Measurements from ENCODE around the gene DHX9.

DNA sequence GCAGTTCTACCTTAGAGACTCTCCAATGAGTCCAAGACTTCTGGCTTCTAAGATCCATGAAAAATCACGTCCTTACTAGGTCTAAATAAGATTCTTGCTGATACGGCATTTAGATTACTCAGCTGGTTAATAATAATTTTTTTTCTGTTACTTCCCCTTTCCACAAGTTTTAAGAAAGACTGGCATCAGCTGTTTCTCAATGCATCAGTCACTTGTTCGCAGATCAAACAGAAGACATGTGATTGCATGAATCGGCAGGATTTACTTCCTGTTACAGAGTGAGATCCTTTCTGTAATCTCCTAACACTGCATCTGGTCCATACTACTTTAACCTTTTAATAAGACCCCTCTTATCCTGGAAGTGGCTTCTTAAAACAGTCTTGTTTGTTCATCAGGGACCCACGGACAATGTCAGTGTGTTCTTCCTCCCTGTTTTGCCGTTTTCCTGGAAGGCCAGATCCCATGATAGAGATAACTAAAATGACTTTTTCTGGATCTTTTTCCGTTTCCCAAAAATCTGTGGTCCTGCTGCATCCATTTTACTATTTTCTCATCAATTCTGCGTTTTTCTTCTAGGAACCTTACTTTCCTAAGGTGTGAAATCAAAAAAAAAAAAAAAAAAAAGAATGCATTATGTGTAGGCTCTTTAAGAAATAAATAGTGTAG lies 43.5 kb upstream of the DHX9 start:
- TF ChIP-seq, protein P1, sequence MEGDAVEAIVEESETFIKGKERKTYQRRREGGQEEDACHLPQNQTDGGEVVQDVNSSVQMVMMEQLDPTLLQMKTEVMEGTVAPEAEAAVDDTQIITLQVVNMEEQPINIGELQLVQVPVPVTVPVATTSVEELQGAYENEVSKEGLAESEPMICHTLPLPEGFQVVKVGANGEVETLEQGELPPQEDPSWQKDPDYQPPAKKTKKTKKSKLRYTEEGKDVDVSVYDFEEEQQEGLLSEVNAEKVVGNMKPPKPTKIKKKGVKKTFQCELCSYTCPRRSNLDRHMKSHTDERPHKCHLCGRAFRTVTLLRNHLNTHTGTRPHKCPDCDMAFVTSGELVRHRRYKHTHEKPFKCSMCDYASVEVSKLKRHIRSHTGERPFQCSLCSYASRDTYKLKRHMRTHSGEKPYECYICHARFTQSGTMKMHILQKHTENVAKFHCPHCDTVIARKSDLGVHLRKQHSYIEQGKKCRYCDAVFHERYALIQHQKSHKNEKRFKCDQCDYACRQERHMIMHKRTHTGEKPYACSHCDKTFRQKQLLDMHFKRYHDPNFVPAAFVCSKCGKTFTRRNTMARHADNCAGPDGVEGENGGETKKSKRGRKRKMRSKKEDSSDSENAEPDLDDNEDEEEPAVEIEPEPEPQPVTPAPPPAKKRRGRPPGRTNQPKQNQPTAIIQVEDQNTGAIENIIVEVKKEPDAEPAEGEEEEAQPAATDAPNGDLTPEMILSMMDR (IDR thresholded peaks at IDR 0.05), result no peak
- TF ChIP-seq EP300 (IDR thresholded peaks at IDR 0.05), result peak; percentile 49 to 78
- no peak for TF ChIP-seq POLR2A (IDR thresholded peaks at IDR 0.05)

Data from tibial nerve (tissue), 4 donors.